ENCODE data around the gene ZNRF1.

GRCh38 chr16:75147968-75148310 is 149.1 kb downstream of the ZNRF1 start:
- TF ChIP-seq CTCF (IDR thresholded peaks at IDR 0.05): no peak
- no peak for TF ChIP-seq POLR2A (IDR thresholded peaks at IDR 0.05)

All from heart left ventricle (tissue), 13 donors.